GM23248 (cell line): ENCODE measurements around the gene SCAMP5.

Experiments
- EZH2 ChIP-seq: fragments of 200-600 bp; sonication (generic); IDR thresholded peaks from 2 replicates; pipeline ENCODE4 v1.6.1; 2018; ENCODE audit warnings: antibody characterized with exemption, mild to moderate bottlenecking; ENCODE audit not compliant: insufficient read depth, poor library complexity, severe bottlenecking
- EZH2phosphoT487 ChIP-seq: fragments of 200-600 bp; sonication (generic); IDR thresholded peaks from 2 replicates; pipeline ENCODE4 v1.6.1; 2018; ENCODE audit warnings: antibody characterized with exemption, moderate library complexity, mild to moderate bottlenecking, low read depth; ENCODE audit not compliant: insufficient read depth

DNA sequence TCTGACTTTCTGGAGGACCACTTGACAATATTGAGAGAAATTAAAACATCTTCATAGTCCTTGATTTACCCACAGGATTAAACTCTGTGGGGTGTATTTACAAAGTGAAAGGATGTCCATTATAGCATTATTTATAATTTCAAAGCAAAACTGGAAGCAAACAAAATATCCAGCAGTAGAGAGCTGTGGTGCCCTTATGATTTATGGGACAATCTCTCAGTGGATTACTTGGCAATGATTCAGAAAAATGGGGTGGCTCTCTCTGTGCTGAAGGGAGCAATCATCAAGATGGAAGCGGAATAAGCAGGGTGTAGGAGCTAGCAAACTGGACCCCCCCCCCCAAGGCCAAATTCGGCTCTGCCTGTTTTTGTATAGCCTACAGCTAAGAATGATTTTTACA lies 37.0 kb downstream of the SCAMP5 start:
- TF ChIP-seq EZH2 (no peak), EZH2phosphoT487 (no peak)
